GM21717 (cell line): ENCODE data around the gene ERC1.
A peak's percentile ranks its signal among the peaks of the same experiment; 100 is the strongest.

Source experiments
- ATAC-seq: cut with Tn5 transposase; IDR thresholded peaks from one replicate; pipeline ENCODE4 v1.9.1; 2021; ENCODE audit warnings: mild to moderate bottlenecking, moderate library complexity; ENCODE audit not compliant: unreplicated experiment

Gene ERC1

DNA sequence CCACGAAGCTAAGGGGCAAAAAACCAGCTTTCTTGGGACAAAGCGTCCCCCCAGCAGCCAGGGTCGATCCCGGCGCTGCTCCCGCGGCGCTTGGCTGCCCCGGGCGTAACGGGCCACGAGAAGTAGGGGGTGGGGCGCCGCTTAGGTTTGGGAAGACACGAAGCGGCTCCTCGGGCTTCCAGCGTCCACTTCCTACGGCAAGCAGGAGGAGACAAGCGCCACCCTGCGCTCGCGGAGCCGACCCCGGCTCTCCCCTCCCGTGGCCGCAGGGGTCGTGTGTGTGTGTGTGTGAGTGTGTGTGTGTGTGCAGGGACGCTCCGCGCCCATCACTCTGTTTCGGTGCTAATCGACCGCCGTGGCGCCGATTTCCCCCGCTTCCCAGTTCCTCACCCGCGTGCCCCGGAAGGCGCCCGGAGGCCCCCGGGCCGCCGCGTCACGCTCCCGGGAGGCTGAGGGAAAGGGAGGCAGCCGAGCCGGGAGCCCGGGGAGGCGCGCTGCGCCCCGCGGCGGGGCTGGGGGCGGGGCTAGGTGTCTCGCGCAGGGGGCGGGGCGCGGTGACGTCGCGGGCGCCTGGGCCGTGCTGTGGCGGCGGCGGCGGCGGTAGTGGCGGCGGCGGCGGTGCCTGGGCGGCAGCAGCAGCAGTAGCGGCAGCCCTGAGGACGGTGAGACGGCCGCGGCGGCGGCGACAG is at the start of gene ERC1:
TSS of gene ERC1 (plus strand) at position 563 of the 689 bp plus-strand sequence. CDS start 36,681 bp downstream, outside the sequence.
- ATAC-seq, result peak; percentile 66

DNA sequence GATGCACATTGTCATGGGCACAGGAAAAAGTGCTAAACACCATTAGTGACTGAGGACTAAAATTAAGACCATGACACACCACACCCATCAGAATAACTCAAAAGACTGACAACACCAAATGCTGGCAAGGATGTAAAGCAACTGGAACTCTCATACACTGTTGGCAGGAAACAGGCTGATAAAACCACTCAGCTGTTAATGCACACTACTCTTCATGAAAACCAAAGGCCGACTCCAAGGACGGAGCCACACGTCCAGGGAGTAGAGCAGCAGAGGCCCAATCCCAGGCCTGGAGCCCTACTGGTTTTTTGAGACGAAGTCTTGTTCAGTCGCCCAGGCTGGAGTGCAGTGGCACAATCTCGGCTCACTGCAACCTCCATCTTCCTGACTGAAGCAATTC is 48.0 kb upstream of the ERC1 start:
- ATAC-seq, result no peak

DNA sequence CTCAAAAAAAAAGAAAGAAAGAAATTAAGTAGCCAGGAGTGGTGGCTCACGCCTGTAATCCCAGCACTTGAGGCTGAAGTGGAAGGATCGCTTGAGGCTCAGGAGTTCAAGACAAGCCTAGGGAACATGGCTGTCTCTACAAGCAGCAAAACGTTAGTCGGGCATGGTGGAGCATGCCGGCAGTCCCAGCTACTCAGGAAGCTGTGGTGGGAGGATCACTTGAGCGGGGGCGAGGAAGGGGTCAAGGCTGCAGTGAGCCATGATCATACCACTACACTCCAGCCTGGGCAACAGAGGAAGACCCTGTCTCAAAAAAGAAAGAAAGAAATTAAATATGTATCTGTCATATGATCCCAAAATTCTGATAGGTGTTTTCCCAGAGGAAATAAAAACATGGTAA is 46.8 kb upstream of the ERC1 start:
- no peak for ATAC-seq

DNA sequence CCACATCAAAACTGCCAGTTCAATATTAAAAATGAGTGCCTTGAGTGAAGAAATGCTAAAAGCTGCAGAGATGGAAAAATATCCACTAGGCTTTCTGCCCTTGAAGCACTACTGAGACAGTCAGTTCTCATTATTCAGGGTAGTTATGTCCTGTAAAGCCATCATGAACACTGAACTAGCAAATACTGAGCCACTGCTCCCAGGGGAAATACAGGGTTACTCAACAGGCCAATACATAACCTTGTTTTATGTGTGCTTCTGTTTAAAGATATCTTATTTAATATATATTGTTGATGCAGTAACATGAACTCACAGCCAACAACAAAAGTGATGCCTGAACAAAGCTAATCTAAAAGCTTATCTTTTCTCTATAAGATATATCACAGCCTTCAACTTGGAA is 44.8 kb upstream of the ERC1 start:
- no peak for ATAC-seq

DNA sequence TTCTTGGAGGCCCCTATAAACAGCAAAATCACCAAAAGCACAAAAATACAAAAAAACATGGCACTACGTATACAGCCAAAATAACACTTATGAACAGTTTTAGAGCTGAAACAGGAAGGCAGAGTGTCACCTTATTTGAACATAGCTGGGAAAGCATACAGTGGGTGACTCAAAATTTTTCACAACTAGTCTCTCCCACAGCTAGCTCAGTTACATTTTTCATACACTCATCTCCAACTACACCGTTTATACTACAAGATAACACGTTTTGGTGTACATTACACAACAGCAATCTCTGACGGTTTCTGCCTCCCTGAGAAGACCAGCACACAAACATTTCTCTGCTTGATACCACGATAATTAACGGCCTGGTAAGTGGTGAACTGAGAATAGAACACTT is 44.4 kb upstream of the ERC1 start:
- no peak for ATAC-seq

DNA sequence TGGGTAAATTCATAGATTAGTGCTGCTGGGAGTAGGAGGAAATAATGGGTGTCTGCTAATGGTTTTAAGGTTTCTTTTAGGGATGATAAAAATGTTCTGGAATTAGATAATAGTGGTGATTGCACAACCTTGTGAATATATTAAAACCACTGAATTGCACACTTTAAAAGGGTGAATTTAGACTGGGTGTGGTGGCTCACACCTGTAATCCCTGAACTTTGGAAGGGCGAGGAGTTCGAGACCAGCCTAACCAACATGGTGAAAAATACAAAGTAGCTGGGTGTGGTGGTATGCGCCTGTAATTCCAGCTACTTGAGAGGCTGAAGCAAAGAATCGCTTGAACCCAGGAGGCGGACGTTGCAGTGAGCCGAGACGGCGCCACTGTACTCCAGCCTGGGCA is 42.8 kb upstream of the ERC1 start:
- no peak for ATAC-seq

DNA sequence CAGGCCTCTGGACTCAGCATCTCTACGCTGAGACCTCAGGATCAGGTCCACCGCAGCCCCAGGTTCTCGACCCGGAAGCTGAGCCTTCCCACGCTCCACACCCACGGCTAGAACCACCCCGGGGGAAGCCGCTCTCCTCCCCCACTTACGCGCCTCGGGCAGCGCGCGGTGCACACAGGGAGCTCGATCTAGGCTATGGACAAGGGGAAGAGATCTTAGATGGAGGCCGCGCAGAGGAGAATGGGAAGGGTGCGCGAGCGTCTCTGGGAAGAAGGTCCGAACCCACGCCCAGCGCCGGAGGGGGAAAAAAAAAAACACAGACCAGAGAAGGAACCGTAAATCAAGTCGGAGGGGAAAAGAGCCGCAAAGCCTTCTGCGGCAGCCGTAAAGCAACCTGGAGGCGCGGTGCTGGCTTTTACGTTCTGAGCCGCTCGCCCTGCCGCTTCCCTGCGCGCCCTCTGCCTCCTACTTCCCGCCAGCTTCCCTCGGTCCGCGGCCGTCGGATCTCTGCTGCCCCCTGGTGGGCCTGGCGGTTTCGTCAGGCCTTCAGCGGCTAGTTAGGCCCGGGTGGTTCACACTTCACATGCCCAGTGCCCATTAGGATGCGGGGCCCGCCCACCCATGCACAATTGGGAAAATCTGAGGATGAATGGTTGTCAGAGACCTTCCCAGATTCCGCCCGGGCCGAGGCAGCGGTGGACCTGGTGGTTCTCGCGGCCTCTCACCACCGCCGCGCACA is 41.4 kb upstream of the ERC1 start, which contains the start of gene RAD52:
TSS of gene RAD52 (minus strand) at position 242 of the 739 bp plus-strand sequence. CDS start 16,636 bp downstream, outside the sequence.
- peak; percentile 80 for ATAC-seq

DNA sequence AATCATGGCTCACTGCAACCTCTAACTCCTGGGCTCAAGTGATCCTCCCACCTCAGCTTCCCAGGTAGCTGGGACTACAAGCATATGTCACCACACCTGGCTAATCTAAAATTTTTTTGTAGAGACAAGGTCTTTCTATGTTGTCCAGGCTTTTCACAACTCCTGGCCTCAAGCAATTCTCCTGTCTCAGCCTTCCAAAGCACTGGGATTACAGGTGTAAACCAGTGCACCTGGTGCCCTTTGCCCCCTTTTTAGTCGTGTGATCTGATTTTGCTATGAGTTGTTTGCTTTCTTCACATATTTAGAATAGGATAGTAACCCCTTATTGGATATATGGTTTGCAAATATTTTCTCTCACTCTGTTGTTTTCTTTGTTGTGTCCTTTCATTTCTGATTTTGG is 39.8 kb upstream of the ERC1 start:
- ATAC-seq, result no peak

DNA sequence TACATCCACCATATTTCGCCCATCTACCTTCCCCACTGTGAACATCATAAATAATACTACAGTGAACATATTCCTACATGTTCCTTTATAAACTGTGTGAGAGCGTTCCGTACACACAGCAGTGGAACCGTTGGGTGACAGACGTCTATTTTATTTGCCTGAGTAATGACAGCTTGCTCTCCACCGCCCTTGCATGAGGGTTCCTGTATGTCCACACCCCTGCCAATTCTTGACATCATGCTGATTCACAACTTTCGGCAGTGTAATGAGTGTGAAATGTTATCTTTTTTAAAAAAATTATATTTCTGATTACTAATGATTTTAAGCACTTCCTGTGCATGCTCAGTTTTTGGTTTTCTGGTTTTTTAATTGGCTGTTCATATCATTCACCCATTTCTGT is 37.2 kb upstream of the ERC1 start:
- ATAC-seq, result no peak

DNA sequence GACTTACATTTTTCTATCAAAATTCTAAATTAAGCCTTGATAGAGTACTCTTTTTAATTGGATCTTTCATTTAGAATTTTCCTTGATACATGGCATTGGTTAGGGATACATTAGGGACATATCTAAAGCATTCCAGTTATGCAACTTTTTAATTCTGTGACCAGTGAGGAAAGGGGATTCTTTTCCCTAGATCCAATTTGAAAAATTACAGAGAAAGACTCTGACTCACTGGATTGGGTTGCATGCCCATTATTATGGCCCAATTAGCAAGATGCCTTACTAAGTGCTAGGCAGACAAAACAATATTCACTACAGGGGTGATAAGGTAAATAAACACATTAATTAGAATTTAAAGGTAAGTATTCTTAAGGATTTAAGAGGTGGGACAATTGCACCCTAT is 36.3 kb upstream of the ERC1 start:
- ATAC-seq, result no peak

DNA sequence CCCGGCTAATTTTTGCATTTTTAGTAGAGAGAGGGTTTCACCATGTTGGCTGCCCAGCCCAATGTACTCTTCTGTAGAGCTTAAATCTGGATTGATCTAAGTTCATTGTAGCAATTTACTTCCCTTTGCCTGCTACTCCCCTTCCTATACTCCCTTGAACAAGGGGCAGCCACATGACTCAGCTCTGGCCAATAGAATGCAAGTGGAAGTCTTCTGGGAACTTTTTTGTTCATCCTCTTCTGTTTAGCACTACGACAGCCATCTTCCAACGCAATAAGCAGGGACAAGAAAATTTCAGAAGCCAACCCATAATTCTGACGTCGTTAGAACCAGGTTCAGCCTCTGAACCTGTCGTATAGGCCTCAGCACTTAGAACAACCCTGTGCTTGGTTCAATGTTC is 35.1 kb upstream of the ERC1 start:
- ATAC-seq, result no peak

DNA sequence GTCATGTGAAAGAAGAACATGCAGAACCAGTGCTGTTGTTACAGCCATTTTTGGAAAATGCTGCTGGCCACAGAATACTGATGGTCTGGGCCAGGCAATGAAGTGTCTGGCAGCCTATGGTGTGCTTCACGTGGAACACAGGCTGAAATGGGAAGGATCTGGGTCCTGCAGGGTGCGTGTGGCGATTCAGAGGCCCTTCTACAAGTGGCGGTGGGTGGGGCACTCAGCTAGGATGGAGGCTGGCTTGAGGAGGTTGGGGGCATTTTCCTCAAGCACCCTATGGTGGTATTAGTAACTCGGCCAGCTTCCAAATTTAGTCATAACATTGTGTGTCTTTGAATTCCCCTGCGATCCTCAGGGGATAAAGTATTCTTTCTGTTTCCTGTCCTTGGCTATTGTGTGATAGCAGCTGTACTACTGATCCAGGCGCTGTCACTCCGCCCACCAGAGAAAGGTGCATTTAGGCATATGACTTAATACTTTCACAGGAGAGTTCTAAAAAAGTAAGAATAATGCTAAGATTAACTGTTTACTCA is 32.4 kb upstream of the ERC1 start:
- no peak for ATAC-seq

DNA sequence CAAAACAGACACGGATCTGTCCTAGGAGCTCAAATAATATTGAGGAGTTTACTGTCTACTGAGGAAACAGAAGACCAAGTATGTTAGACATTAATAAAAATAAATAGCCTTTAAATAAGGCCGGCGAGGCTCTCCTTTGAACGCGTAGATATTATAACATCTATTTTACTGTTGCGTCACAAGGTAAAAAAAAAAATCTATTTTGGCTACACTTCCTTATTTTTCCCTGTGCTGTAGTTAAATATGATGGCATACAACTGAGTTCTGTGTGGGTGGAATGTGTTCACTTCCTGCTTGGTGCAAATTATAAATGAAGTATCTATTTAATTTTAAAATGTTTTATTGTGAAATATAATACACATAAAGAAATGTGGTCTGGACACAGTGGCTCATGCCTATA is 24.3 kb upstream of the ERC1 start:
- ATAC-seq, result no peak

DNA sequence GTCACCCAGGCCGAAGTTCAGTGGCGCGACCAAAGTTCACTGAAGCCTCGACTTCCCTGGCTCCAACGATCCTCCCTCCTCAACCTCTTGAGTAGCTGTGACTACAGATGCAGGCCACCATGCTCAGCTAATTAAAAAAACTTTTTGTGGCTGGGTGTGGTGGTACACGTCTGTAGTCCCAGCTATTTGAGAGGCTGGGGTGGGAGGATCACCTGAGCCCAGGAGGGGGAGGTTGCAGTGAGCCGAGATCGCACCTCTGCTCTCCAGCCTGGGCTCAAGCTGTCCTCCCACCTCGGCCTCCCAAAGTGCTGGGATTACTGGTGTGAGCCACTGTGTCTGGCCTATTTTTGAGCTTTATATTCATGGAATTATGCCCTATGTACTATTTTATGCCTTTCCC is 23.4 kb upstream of the ERC1 start:
- ATAC-seq, result no peak

DNA sequence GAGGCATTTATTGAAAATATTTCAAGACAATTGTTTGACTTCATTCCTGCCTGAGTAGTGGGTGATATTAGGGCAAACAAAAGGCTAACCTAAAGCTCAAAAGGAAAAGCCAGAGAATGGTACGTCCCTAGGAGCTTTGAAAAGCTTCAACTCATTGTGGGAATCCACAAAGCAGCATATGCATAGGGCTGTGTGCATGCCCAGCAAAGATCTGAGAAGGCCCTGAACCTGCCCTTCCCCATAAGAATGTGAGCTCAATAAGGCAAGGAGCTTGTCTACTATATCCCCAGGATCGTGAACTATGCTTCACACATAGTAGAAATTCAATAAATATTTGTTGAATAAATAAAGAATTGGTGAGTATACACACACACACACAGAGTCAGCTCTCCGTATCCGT is 22.5 kb upstream of the ERC1 start:
- ATAC-seq, result no peak

DNA sequence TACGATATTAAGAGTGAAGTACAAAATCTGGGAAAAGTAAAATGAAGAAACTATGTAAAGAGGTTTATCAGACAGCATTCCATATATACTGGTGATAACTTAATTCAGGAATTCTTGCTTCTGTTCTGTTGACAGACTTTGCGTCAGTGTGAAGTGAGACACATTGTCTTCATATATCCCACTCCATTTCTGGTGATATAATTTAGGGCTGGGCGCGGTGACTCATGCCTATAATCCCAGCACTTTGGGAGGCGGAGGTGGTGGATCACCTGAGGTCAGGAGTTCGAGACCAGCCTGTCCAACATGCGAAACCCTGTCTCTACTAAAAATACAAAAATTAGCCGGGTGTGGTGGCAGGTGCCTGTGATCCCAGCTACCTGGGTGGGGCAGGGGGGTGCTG is 21.2 kb upstream of the ERC1 start:
- ATAC-seq, result no peak

DNA sequence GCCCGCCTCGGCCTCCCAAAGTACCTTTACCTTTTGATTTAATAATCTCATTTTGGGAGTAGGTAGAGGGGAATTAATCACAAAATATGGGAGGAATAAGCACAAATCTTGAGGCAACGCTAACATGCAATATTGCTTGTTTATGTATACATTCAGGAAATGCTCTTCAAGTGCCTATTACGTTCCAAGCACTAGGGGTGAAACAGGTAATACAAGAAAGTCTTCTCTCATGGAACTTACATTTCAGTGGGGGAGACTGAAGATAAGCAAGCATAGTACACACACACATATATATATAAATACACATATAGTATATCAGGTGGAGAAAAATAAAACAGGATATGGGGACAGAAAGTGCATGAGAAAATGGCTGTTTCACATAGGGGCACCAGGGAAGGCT is 19.0 kb upstream of the ERC1 start:
- ATAC-seq, result no peak

DNA sequence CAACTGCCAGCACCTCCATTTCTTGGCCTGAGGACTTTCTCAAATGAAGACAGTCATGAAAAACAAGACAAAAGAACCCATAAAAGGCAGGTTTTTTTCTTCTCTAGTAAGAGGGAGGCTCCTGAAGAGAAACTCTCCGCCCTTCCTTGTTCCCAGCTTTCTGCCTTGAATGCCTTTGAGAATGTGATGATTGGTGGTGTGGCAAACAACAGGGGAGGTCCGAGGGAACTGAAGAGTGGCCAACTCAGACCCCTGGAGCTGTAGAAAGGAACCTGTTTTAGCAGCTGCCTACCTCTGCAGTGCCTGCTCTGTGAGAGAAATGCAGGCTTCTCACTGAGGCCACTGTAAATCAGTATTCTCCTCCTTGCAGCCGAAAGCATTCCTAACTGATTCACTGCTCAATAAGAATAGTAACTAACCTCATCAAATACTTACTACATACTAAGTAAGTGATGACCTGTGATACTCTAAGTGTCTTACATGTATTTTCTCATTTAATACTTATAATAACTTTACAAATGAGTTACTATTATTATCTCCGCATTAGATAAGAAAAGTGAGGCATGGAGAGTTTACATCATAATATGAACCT is 16.7 kb upstream of the ERC1 start:
- ATAC-seq, result no peak

DNA sequence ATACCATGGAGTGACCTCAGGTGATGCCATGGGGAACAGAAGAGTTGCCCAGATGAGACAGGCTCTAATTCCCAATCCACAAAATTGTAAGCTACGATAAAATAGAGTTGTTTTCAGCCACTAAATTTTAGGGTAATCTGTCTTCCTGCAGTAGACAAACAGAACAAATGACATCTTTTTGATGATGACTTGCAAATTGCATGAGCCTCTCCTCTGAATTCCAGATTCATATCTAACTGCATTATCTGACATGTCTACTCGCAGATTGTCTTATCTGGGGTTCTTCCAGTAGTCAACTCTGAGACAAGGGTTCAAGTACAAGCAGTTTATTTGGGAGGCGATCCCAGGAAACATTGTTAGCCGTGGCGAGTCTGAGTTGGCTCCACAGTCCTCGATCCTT is 14.4 kb upstream of the ERC1 start:
- ATAC-seq, result no peak

DNA sequence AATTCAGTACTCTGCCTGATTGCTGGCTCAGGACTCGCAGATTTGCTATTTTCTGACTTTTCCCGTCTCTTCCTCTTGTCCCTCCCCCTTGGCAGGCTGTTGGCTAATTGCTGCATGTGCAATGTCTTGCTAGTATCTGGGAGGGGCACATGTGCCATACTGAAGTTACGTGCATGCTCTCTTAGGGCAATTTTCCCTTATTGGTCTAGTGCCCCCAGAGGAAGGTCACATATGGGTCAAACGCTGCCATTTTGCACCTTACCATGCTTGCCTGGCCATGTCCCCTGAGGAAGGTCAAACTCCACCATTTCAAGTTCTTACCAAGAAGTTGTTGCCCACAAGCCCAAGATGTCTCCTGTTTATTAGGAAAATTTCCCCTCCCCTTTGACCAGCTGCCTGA is 13.9 kb upstream of the ERC1 start:
- ATAC-seq, result no peak

DNA sequence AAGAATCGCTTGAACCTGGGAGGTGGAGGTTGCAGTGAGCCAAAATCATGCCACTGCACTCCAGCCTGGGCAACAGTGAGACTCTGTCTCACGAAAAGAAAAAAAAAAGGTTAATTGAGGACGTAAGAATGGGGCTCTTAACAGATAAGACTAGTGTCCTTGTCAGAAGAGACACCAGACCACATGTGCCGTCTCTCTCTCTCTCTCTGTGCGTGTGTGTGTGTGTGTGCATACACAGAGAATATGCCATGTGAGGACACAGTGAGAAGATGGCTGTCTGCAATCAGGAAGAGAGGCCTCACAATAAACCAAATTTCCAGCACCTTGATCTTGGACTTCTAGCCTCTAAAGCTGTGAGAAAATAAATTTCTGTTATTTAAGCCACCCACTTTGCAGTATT is 11.7 kb upstream of the ERC1 start:
- no peak for ATAC-seq
